WTC11 (cell line): ENCODE data around the gene FGFBP1. TPM values are rescaled to one million over a fixed set of nuclear protein-coding genes. Genes with fewer than 3 reads are reported as not detected.

ENCODE experiments used
- ATAC-seq: fragments of 200-7000 bp; cut with Tn5 transposase; 2 replicates; pipeline ENCODE4 v1.10.0; 2021; ENCODE audit warnings: mild to moderate bottlenecking, moderate library complexity
- CTCF ChIA-PET: fragments of 300-600 bp; sonication (Branson Sonifier 250); formaldehyde crosslinking; loops from one replicate; lab custom pipeline; 2021; ENCODE audit warnings: antibody characterized with exemption; lab: Charles Lee
- POLR2A ChIA-PET: fragments of 350-600 bp; sonication (Branson Sonifier 250); formaldehyde crosslinking; loops from one replicate; lab custom pipeline; 2021; ENCODE audit warnings: antibody characterized with exemption; lab: Charles Lee
- DNase-seq: peaks from one replicate; pipeline ENCODE4 v3.0.0; 2021; ENCODE audit warnings: low spot score
- H3K27ac Mint-ChIP-seq: 2 replicates; pipeline ENCODE4 v1.8.0; 2021; ENCODE audit warnings: mixed read lengths
- H3K27me3 Mint-ChIP-seq: 2 replicates; pipeline ENCODE4 v1.8.0; 2021; ENCODE audit warnings: low read depth, mild to moderate bottlenecking, moderate library complexity, mixed read lengths
- H3K36me3 Mint-ChIP-seq: 2 replicates; pipeline ENCODE4 v1.8.0; 2021; ENCODE audit warnings: mixed read lengths
- H3K4me1 Mint-ChIP-seq: 2 replicates; pipeline ENCODE4 v1.8.0; 2022; ENCODE audit warnings: mixed read lengths
- H3K4me3 Mint-ChIP-seq: 2 replicates; pipeline ENCODE4 v1.8.0; 2021; ENCODE audit warnings: mild to moderate bottlenecking, moderate library complexity, mixed read lengths
- H3K9me3 Mint-ChIP-seq: 2 replicates; pipeline ENCODE4 v1.8.0; 2021; ENCODE audit warnings: mixed read lengths
- AFF4 ChIP-seq: sonication (generic); formaldehyde crosslinking; IDR thresholded peaks from 2 replicates; pipeline ENCODE4 v1.8.1; 2023; ENCODE audit warnings: mild to moderate bottlenecking, missing genetic modification reagents, borderline replicate concordance
- AR ChIP-seq: fragments of 250-450 bp; sonication (Bioruptor Pico); IDR thresholded peaks from 2 replicates; pipeline ENCODE4 v1.9.0; 2021; ENCODE audit warnings: mild to moderate bottlenecking
- CDX4 ChIP-seq: fragments of 250-450 bp; sonication (Bioruptor Pico); IDR thresholded peaks from 2 replicates; pipeline ENCODE4 v1.9.0; 2021; ENCODE audit warnings: moderate library complexity, mild to moderate bottlenecking, inconsistent platforms, borderline replicate concordance
- CREM ChIP-seq: sonication (generic); formaldehyde crosslinking; IDR thresholded peaks from 2 replicates; pipeline ENCODE4 v1.8.1; 2022; ENCODE audit warnings: mild to moderate bottlenecking, missing genetic modification reagents, moderate library complexity
- E2F4 ChIP-seq: sonication (generic); formaldehyde crosslinking; IDR thresholded peaks from 2 replicates; pipeline ENCODE4 v1.8.1; 2022; ENCODE audit warnings: low read depth, mild to moderate bottlenecking, moderate library complexity, missing genetic modification reagents, borderline replicate concordance
- FOXK1 ChIP-seq: sonication (generic); formaldehyde crosslinking; IDR thresholded peaks from 2 replicates; pipeline ENCODE4 v1.8.0; 2022; ENCODE audit warnings: mild to moderate bottlenecking, moderate library complexity, missing genetic modification reagents
- FOXP1 ChIP-seq: sonication (generic); formaldehyde crosslinking; IDR thresholded peaks from 2 replicates; pipeline ENCODE4 v1.8.0; 2022; ENCODE audit warnings: missing genetic modification reagents, mild to moderate bottlenecking, moderate library complexity, borderline replicate concordance
- GTF2I ChIP-seq: fragments of 250-450 bp; sonication (Bioruptor Pico); conservative IDR thresholded peaks from 2 replicates; pipeline ENCODE4 v1.4.0; 2021; ENCODE audit warnings: mild to moderate bottlenecking
- MYBL2 ChIP-seq: sonication (generic); formaldehyde crosslinking; IDR thresholded peaks from 2 replicates; pipeline ENCODE4 v1.8.1; 2023; ENCODE audit warnings: mild to moderate bottlenecking, moderate library complexity, missing genetic modification reagents
- NR2C2 ChIP-seq: sonication (generic); formaldehyde crosslinking; IDR thresholded peaks from 2 replicates; pipeline ENCODE4 v1.8.0; 2022; ENCODE audit warnings: mild to moderate bottlenecking, missing genetic modification reagents
- SOX15 ChIP-seq: fragments of 250-450 bp; sonication (Bioruptor Pico); IDR thresholded peaks from 2 replicates; pipeline ENCODE4 v1.9.0; 2021; ENCODE audit warnings: mild to moderate bottlenecking
- SP1 ChIP-seq: sonication (generic); formaldehyde crosslinking; conservative IDR thresholded peaks from 2 replicates; pipeline ENCODE4 v1.8.1; 2022; ENCODE audit warnings: missing genetic modification reagents
- STAT6 ChIP-seq: sonication (generic); formaldehyde crosslinking; conservative IDR thresholded peaks from 2 replicates; pipeline ENCODE4 v1.8.1; 2023; ENCODE audit warnings: mild to moderate bottlenecking, low read depth, missing genetic modification reagents, moderate library complexity
- TCF7 ChIP-seq: sonication (generic); formaldehyde crosslinking; IDR thresholded peaks from 2 replicates; pipeline ENCODE4 v1.8.0; 2022; ENCODE audit warnings: mild to moderate bottlenecking, low read depth, missing genetic modification reagents, moderate library complexity
- TEAD4 ChIP-seq: sonication (generic); formaldehyde crosslinking; IDR thresholded peaks from 2 replicates; pipeline ENCODE4 v1.8.0; 2022; ENCODE audit warnings: mild to moderate bottlenecking, missing genetic modification reagents
- ZNF232 ChIP-seq: sonication (generic); formaldehyde crosslinking; IDR thresholded peaks from 2 replicates; pipeline ENCODE4 v1.8.0; 2022; ENCODE audit warnings: mild to moderate bottlenecking, missing genetic modification reagents
- ZNF317 ChIP-seq: sonication (generic); formaldehyde crosslinking; IDR thresholded peaks from 2 replicates; pipeline ENCODE4 v1.8.1; 2023; ENCODE audit warnings: low read depth, mild to moderate bottlenecking, moderate library complexity, missing genetic modification reagents, borderline replicate concordance
- ZNF532 ChIP-seq: fragments of 250-450 bp; sonication (Bioruptor Pico); IDR thresholded peaks from 2 replicates; pipeline ENCODE4 v1.9.0; 2021; ENCODE audit warnings: mild to moderate bottlenecking, borderline replicate concordance
- ZSCAN18 ChIP-seq: fragments of 250-450 bp; sonication (Bioruptor Pico); IDR thresholded peaks from 2 replicates; pipeline ENCODE4 v2.1.2; 2022; ENCODE audit warnings: mild to moderate bottlenecking, moderate library complexity
- total RNA-seq: library from RNA; stranded (reverse); gene quantifications from 3 replicates; pipeline ENCODE4 v1.2.3, GENCODE V29; 2021

Gene FGFBP1
- total RNA-seq, 1 experiment from 2014 or later = not detected

- CTCF ChIA-PET = interaction anchor here (0.7 to 4.5 kb wide), 19 partner anchors 8 to 484 kb away, joined by 3 to 63 read pairs (median 5); no protein-coding TSS in a partner anchor
- Mint-ChIP-seq H3K4me3 (no peak overlapping the region), H3K27me3 (no peaks in the 10 kb centered on the region; the same call in 1 of the 2 replicates), H3K27ac (no peak overlapping the region), H3K36me3 (peaks cover 23% of the 10 kb centered on the region), H3K9me3 (peaks cover 17% of the 10 kb centered on the region), H3K4me1 (peaks cover 15% of the 10 kb centered on the region)
- ATAC-seq (no peak), DNase-seq (no peak)
- POLR2A ChIA-PET = no interaction called here
- no peak for TF ChIP-seq STAT6 (CRISPR knock-in tag)
- no peak for TF ChIP-seq AR (CRISPR knock-in tag)
- no peak for TF ChIP-seq ZNF532 (CRISPR knock-in tag)
- no peak for TF ChIP-seq TCF7 (CRISPR knock-in tag)
- no peak for TF ChIP-seq E2F4 (CRISPR knock-in tag)
- no peak for TF ChIP-seq SOX15
- TF ChIP-seq TEAD4 (CRISPR knock-in tag) = no peak
- no peak for TF ChIP-seq CREM
- no peak for TF ChIP-seq ZNF232
- no peak for TF ChIP-seq MYBL2
- TF ChIP-seq CDX4 = no peak
- no peak for TF ChIP-seq NR2C2 (CRISPR knock-in tag)
- no peak for TF ChIP-seq ZSCAN18
- TF ChIP-seq ZNF317 = no peak
- TF ChIP-seq GTF2I (CRISPR knock-in tag) = no peak
- TF ChIP-seq AFF4 (CRISPR knock-in tag) = no peak
- TF ChIP-seq FOXP1 (CRISPR knock-in tag) = no peak
- TF ChIP-seq FOXK1 = no peak
- no peak for TF ChIP-seq SP1 (CRISPR knock-in tag)
These were observed 25.0 kb upstream of the FGFBP1 start for GRCh38 chr4:15963576-15963975.
